Upper lobe of left lung (tissue), 4 donors: ENCODE data around the gene CGREF1.
A peak's percentile ranks its signal among the peaks of the same experiment; 100 is the strongest.

Source experiments
- CTCF ChIP-seq, 6 experiments: fragments of 450-650 bp in 4 of 6; fragments of 200-600 bp in 2 of 6; sonication (generic) in 2 of 6; IDR thresholded peaks; one replicate each; pipeline ENCODE4 v1.5.1; 2016 to 2019; ENCODE audit warnings: antibody characterized with exemption in 6 of 6
- EP300 ChIP-seq, 4 donors: sonication (generic); formaldehyde crosslinking; IDR thresholded peaks; one replicate each; pipeline ENCODE4 v1.5.1; 2017; ENCODE audit warnings: antibody characterized with exemption in 4 of 4, control low read depth in 2 of 4
- POLR2A ChIP-seq, 4 donors: fragments of 450-650 bp; IDR thresholded peaks; one replicate each; pipeline ENCODE4 v1.5.1; 2016 to 2017; ENCODE audit warnings: antibody characterized with exemption in 4 of 4, mild to moderate bottlenecking in 2 of 4

GRCh38 chr2:27134781-27135477 is 16.0 kb upstream of the CGREF1 start:
- no peak for TF ChIP-seq EP300 (IDR thresholded peaks at IDR 0.05)
- peak in 1 of 4 donors; percentile 4 for TF ChIP-seq POLR2A (IDR thresholded peaks at IDR 0.05)
- no peak for TF ChIP-seq CTCF (IDR thresholded peaks at IDR 0.05)
